Measurements from ENCODE around the gene KCNH6.

Gene KCNH6

DNA sequence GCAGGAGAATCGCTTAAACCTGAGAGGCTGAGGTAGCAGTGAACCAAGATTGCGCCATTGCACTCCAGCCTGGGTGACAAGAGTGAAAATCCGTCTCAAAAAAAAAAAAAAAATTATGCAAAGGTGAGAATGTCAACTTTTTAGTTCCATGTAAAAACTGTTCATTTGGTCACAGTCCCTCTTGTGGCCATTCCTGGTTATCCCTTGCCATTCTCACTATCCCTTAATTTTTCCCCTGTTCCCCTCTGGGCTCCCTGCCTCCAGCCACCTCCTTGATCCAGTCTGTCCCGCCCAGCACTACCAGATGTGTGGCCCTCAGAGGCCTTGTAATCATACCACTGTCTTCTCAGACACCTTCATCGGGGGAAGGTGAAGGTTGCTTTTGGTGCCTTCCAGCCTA, 50.5 kb downstream of the KCNH6 start (continued):
- TF ChIP-seq PRDM10 (tag by site-specific recombination; IDR thresholded peaks at IDR 0.05) (0 out of 2 replicates have a peak, but pooled peaks have one; percentile 16), ZNF239 (tag by site-specific recombination; IDR thresholded peaks at IDR 0.05) (no peak)

DNA sequence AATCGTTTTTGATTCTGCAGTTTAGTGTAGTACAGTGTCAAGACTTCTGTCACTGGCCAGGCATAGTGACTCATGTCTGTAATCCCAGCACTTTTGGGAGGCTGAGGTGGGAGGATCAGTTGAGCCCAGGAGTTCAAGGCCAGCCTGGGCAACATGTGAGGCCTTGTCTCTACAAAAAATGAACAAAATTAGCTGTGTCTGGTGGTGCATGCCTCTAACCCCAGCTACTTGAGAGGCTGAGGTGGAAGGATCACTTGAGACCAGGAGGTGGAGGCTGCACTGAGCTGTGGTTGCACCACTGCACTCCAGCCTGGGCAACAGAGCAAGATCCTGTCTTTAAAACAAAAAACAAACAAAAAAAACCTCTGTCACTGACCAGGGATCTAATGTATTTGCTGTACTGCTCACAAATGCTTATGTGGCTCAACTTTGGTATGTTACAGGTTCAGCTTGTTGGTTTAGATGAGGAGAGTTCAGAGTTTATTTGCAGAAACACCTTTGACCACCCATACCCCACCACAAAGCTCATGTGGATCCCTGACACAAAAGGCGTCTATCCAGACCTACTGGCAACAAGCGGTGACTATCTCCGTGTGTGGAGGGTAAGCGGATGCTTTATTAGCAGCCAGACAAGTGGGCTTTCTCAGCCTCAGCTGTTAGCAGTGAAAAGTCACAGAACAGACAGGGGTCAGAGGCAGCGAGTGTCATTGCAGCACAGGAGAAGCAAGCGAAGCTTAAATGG, 55.0 kb downstream of the KCNH6 start:
- TF ChIP-seq ZNF121 (tag by site-specific recombination; IDR thresholded peaks at IDR 0.05) (peak; percentile 83; the same call in 1 of the 2 replicates), ZNF518A (tag by site-specific recombination; conservative IDR thresholded peaks at IDR 0.05; ENCODE audit: low read depth) (no peak)
- Histone ChIP-seq H3K36me3 (ENCODE audit: control insufficient read depth in 2 of 2, insufficient read depth in 1 of 2, low read length in 2 of 2) (peaks cover 22 to 57% of the 10 kb centered on the region in 2 experiments), H3K27ac (ENCODE audit: extremely low read depth, low read depth, low read length) (no peak overlapping the region), H3K9me3 (ENCODE audit: control insufficient read depth, insufficient read depth, low read depth, low read length) (no peaks in the 10 kb centered on the region), H3K4me1 (ENCODE audit: control insufficient read depth, insufficient read depth, low read length) (no peaks in the 10 kb centered on the region), H3K4me3 (ENCODE audit: low read depth, low read length) (no peak overlapping the region)
- POLR2A ChIA-PET, result no interaction called here
- CTCF ChIA-PET, result interaction anchor here (1.0 to 1.5 kb wide), 2 partner anchors 27 to 133 kb away, joined by 3 to 4 read pairs; no protein-coding TSS in a partner anchor

- POLR2A ChIA-PET, result no interaction called here
- no peaks in the 10 kb centered on the region for H3K9me3 ChIP-seq (ENCODE audit: control insufficient read depth, insufficient read depth, low read depth, low read length)
- no peak overlapping the region for H3K27ac ChIP-seq (ENCODE audit: extremely low read depth, low read depth, low read length)
- H3K4me1 ChIP-seq (ENCODE audit: control insufficient read depth, insufficient read depth, low read length), result no peaks in the 10 kb centered on the region
- no peak overlapping the region for H3K4me3 ChIP-seq (ENCODE audit: low read depth, low read length)
- CTCF ChIA-PET, result interaction anchor here (1.0 to 1.5 kb wide), 2 partner anchors 27 to 134 kb away, joined by 3 to 4 read pairs; no protein-coding TSS in a partner anchor
- H3K36me3 ChIP-seq (ENCODE audit: control insufficient read depth in 2 of 2, insufficient read depth in 1 of 2, low read length in 2 of 2), result peaks cover 27 to 62% of the 10 kb centered on the region in 2 experiments
- TF ChIP-seq, protein P1, sequence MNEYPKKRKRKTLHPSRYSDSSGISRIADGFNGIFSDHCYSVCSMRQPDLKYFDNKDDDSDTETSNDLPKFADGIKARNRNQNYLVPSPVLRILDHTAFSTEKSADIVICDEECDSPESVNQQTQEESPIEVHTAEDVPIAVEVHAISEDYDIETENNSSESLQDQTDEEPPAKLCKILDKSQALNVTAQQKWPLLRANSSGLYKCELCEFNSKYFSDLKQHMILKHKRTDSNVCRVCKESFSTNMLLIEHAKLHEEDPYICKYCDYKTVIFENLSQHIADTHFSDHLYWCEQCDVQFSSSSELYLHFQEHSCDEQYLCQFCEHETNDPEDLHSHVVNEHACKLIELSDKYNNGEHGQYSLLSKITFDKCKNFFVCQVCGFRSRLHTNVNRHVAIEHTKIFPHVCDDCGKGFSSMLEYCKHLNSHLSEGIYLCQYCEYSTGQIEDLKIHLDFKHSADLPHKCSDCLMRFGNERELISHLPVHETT (tag by site-specific recombination; IDR thresholded peaks at IDR 0.05), result no peak
- TF ChIP-seq ZNF629 (tag by site-specific recombination; IDR thresholded peaks at IDR 0.05), result no peak
- no peak for TF ChIP-seq ZNF626 (tag by site-specific recombination; IDR thresholded peaks at IDR 0.05)
- TF ChIP-seq, protein P2, sequence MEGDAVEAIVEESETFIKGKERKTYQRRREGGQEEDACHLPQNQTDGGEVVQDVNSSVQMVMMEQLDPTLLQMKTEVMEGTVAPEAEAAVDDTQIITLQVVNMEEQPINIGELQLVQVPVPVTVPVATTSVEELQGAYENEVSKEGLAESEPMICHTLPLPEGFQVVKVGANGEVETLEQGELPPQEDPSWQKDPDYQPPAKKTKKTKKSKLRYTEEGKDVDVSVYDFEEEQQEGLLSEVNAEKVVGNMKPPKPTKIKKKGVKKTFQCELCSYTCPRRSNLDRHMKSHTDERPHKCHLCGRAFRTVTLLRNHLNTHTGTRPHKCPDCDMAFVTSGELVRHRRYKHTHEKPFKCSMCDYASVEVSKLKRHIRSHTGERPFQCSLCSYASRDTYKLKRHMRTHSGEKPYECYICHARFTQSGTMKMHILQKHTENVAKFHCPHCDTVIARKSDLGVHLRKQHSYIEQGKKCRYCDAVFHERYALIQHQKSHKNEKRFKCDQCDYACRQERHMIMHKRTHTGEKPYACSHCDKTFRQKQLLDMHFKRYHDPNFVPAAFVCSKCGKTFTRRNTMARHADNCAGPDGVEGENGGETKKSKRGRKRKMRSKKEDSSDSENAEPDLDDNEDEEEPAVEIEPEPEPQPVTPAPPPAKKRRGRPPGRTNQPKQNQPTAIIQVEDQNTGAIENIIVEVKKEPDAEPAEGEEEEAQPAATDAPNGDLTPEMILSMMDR (tag by site-specific recombination; IDR thresholded peaks at IDR 0.05), result no peak
- no peak for TF ChIP-seq ZNF175 (tag by site-specific recombination; IDR thresholded peaks at IDR 0.05)
- TF ChIP-seq ZNF416 (tag by site-specific recombination; IDR thresholded peaks at IDR 0.05), result no peak
- TF ChIP-seq ZNF561 (tag by site-specific recombination; IDR thresholded peaks at IDR 0.05; ENCODE audit: borderline replicate concordance), result no peak
- TF ChIP-seq, protein P3, sequence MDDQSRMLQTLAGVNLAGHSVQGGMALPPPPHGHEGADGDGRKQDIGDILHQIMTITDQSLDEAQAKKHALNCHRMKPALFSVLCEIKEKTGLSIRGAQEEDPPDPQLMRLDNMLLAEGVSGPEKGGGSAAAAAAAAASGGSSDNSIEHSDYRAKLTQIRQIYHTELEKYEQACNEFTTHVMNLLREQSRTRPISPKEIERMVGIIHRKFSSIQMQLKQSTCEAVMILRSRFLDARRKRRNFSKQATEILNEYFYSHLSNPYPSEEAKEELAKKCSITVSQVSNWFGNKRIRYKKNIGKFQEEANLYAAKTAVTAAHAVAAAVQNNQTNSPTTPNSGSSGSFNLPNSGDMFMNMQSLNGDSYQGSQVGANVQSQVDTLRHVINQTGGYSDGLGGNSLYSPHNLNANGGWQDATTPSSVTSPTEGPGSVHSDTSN (CRISPR knock-in tag; IDR thresholded peaks at IDR 0.05), result no peak
- no peak for TF ChIP-seq ZNF660 (tag by site-specific recombination; IDR thresholded peaks at IDR 0.05)
Measured at GRCh38 chr17:63578769-63579111, 55.6 kb downstream of the KCNH6 start.
